A549 (cell line): ENCODE results near the gene CC2D2A. TPM values are rescaled to one million over a fixed set of nuclear protein-coding genes. Genes with fewer than 3 reads are reported as not detected.

Experiments used
- ATAC-seq, 2 experiments: fragments of 200-7000 bp in 1 of 2; fragments of >200 bp in 1 of 2; cut with Nextera tagmentation in 1 of 2; cut with Tn5 transposase in 1 of 2; 3 replicates each; pipeline versions ENCODE4 v1.8.0 to v1.9.1; 2018 to 2020; ENCODE audit warnings: mild to moderate bottlenecking in 1 of 2, moderate library complexity in 1 of 2
- CTCF ChIA-PET: fragments of 300-600 bp; sonication (Branson Sonifier 250); formaldehyde crosslinking; extraction: SDS; loops from one replicate; lab custom pipeline; 2021; ENCODE audit warnings: antibody characterized with exemption, inconsistent platforms; lab: Yijun Ruan, JAX
- POLR2A ChIA-PET: fragments of 350-600 bp; formaldehyde crosslinking; extraction: SDS; loops from one replicate; lab custom pipeline; 2021; ENCODE audit warnings: antibody characterized with exemption, inconsistent platforms; lab: Yijun Ruan, JAX
- DNase-seq, 2 experiments: peaks; one replicate each; pipeline versions ENCODE4 v3.0.0 to v3.0.0-alpha.2; 2011 to 2016; ENCODE audit warnings: low read depth in 1 of 2, low spot score in 1 of 2
- FAIRE-seq: peaks from 2 replicates; lab custom pipeline; 2011; peaks lifted over from hg19 to GRCh38; lab: Jason Lieb, UNC
- H3K27ac ChIP-seq, 2 experiments: fragments of >200 bp; sonication (Bioruptor Twin); formaldehyde crosslinking; 3 replicates each; pipeline ENCODE4 v1.5.1; 2016 to 2017
- H3K4me1 ChIP-seq: fragments of >200 bp; sonication (Bioruptor Twin); formaldehyde crosslinking; 3 replicates; pipeline ENCODE4 v1.6.1; 2016
- H3K4me2 ChIP-seq: fragments of >200 bp; sonication (Bioruptor Twin); formaldehyde crosslinking; 3 replicates; pipeline ENCODE4 v1.6.1; 2016
- H3K4me3 ChIP-seq: fragments of >200 bp; sonication (Bioruptor Twin); formaldehyde crosslinking; 3 replicates; pipeline ENCODE4 v1.5.1; 2016
- H3K9me3 ChIP-seq: fragments of >200 bp; sonication (Bioruptor Twin); formaldehyde crosslinking; 3 replicates; pipeline ENCODE4 v1.6.1; 2016
- BCL3 ChIP-seq: fragments of >200 bp; sonication (Bioruptor Twin); formaldehyde crosslinking; IDR thresholded peaks from 3 replicates; pipeline ENCODE4 v1.6.1; 2016
- BHLHE40 ChIP-seq: IDR thresholded peaks from 2 replicates; pipeline ENCODE4 v1.6.1; 2012; ENCODE audit warnings: low read depth, low read length, inconsistent platforms
- CBX8 ChIP-seq: fragments of 200-600 bp; sonication (generic); IDR thresholded peaks from 2 replicates; pipeline ENCODE4 v1.6.1; 2016
- E2F6 ChIP-seq: IDR thresholded peaks from 2 replicates; pipeline ENCODE4 v1.6.1; 2012; ENCODE audit warnings: low read depth, borderline replicate concordance
- EHF ChIP-seq: fragments of 250-450 bp; sonication (Bioruptor Pico); IDR thresholded peaks from 2 replicates; pipeline ENCODE4 v1.5.0; 2020; ENCODE audit warnings: mild to moderate bottlenecking
- EP300 ChIP-seq, 2 experiments: fragments of >200 bp; sonication (Bioruptor Twin); formaldehyde crosslinking; IDR thresholded peaks; 2 replicates in 1 of 2; 3 replicates in 1 of 2; pipeline ENCODE4 v1.6.1; 2016 to 2017
- ESRRA ChIP-seq: fragments of 150-350 bp; IDR thresholded peaks from 2 replicates; pipeline ENCODE4 v1.6.1; 2014; ENCODE audit warnings: mild to moderate bottlenecking, low read length, borderline replicate concordance
- FOSB ChIP-seq: fragments of 250-450 bp; sonication (Bioruptor Pico); IDR thresholded peaks from 2 replicates; pipeline ENCODE4 v1.5.0; 2020; ENCODE audit warnings: mild to moderate bottlenecking, moderate library complexity
- FOXS1 ChIP-seq: fragments of 250-450 bp; sonication (Bioruptor Pico); IDR thresholded peaks from 2 replicates; pipeline ENCODE4 v1.5.0; 2020; ENCODE audit warnings: mild to moderate bottlenecking, moderate library complexity
- GATA3 ChIP-seq: IDR thresholded peaks from 2 replicates; pipeline ENCODE4 v1.6.1; 2012; ENCODE audit warnings: borderline replicate concordance
- HEYL ChIP-seq: fragments of 250-450 bp; sonication (Bioruptor Pico); IDR thresholded peaks from 2 replicates; pipeline ENCODE4 v1.8.0; 2021; ENCODE audit warnings: mild to moderate bottlenecking, moderate library complexity
- HMGXB4 ChIP-seq: fragments of 250-450 bp; sonication (Bioruptor Pico); IDR thresholded peaks from 2 replicates; pipeline ENCODE4 v1.5.0; 2021; ENCODE audit warnings: mild to moderate bottlenecking, moderate library complexity, borderline replicate concordance
- HOXB13 ChIP-seq: fragments of 250-450 bp; sonication (Bioruptor Pico); IDR thresholded peaks from 2 replicates; pipeline ENCODE4 v1.5.0; 2020; ENCODE audit warnings: low read depth, mild to moderate bottlenecking, moderate library complexity
- JUN ChIP-seq, 2 experiments: fragments of >200 bp; sonication (Bioruptor Twin); formaldehyde crosslinking; IDR thresholded peaks; 2 replicates in 1 of 2; 3 replicates in 1 of 2; pipeline ENCODE4 v1.6.1; 2016 to 2017
- KDM5A ChIP-seq: fragments of 200-600 bp; sonication (generic); IDR thresholded peaks from 2 replicates; pipeline ENCODE4 v1.6.1; 2016; ENCODE audit warnings: antibody characterized with exemption, mild to moderate bottlenecking
- MAFK ChIP-seq: fragments of 450-650 bp; IDR thresholded peaks from 2 replicates; pipeline ENCODE4 v1.6.1; 2014; ENCODE audit not compliant: partially characterized antibody
- MYC ChIP-seq: IDR thresholded peaks from 2 replicates; pipeline ENCODE4 v1.6.1; 2012; ENCODE audit warnings: mild to moderate bottlenecking, inconsistent platforms, low read length, improper control_type of control experiment, borderline replicate concordance
- NPAS2 ChIP-seq: fragments of 250-450 bp; sonication (Bioruptor Pico); IDR thresholded peaks from 2 replicates; pipeline ENCODE4 v1.8.0; 2022; ENCODE audit warnings: mild to moderate bottlenecking, moderate library complexity, borderline replicate concordance
- NR3C1 ChIP-seq: fragments of >200 bp; sonication (Bioruptor Twin); formaldehyde crosslinking; IDR thresholded peaks from 3 replicates; pipeline ENCODE4 v1.6.1; 2017
- PBX3 ChIP-seq: IDR thresholded peaks from 2 replicates; pipeline ENCODE4 v1.6.1; 2012
- POLR2AphosphoS2 ChIP-seq: conservative IDR thresholded peaks from 2 replicates; pipeline ENCODE4 v1.6.1; 2012; ENCODE audit warnings: low read length, improper control_type of control experiment, inconsistent platforms
- RFX5 ChIP-seq: fragments of 450-650 bp; IDR thresholded peaks from 2 replicates; pipeline ENCODE4 v1.7.1; 2014; ENCODE audit warnings: antibody characterized with exemption, mild to moderate bottlenecking, moderate library complexity
- RNF2 ChIP-seq: fragments of 200-600 bp; sonication (generic); IDR thresholded peaks from 2 replicates; pipeline ENCODE4 v1.6.1; 2016; ENCODE audit warnings: low read depth, mild to moderate bottlenecking, antibody characterized with exemption, moderate library complexity, borderline replicate concordance
- TP53 ChIP-seq: fragments of 250-450 bp; sonication (Bioruptor Pico); IDR thresholded peaks from 2 replicates; pipeline ENCODE4 v1.5.0; 2021; ENCODE audit warnings: mild to moderate bottlenecking, moderate library complexity
- USF2 ChIP-seq: fragments of 450-650 bp; IDR thresholded peaks from 2 replicates; pipeline ENCODE4 v1.6.1; 2014; ENCODE audit warnings: antibody characterized with exemption
- ZSCAN20 ChIP-seq: fragments of 250-450 bp; sonication (Bioruptor Pico); IDR thresholded peaks from 2 replicates; pipeline ENCODE4 v1.8.0; 2022; ENCODE audit warnings: mild to moderate bottlenecking, moderate library complexity
- WGBS: methylation state at CpG from one replicate; pipeline ENCODE4 v1.1.6; 2017; ENCODE audit errors: missing lambda C conversion rate; 5-methylcytosine and 5-hydroxymethylcytosine counted together
- polyA plus RNA-seq, 4 experiments: library from polyadenylated mRNA; depleted of rRNA in 3 of 4; stranded (reverse); fragments of >200 nt; fragmentation: RNase III in 1 of 4; extraction: RNeasy Plus Mini Kit Qiagen cat#74134 plus additional on column Dnase treatment in 1 of 4; gene quantifications; 2 replicates in 3 of 4; 3 replicates in 1 of 4; pipeline ENCODE4 v1.2.3, GENCODE V29; 2011 to 2017

The CC2D2A gene
- polyA plus RNA-seq, 2 of the 4 experiments (the other 2 are of a cell fraction) = 10.7 to 18.8 TPM

GRCh38 chr4:15568821-15569220 lies 99.1 kb downstream of the CC2D2A start:
- TF ChIP-seq EHF (CRISPR knock-in tag) (no peak), PBX3 (no peak), NPAS2 (no peak), FOXS1 (no peak), ZSCAN20 (CRISPR knock-in tag) (no peak), GATA3 (no peak), JUN (IDR thresholded peaks at IDR 0.05) (no peak), FOSB (CRISPR knock-in tag) (no peak), MYC (no peak), POLR2AphosphoS2 (no peak), BCL3 (no peak), EP300 (IDR thresholded peaks at IDR 0.05) (no peak), TP53 (no peak)
- ChIA-PET CTCF (no interaction called here), POLR2A (no interaction called here)
- Histone ChIP-seq H3K4me2 (no peak overlapping the region), H3K9me3 (no peaks in the 10 kb centered on the region), H3K4me1 (no peaks in the 10 kb centered on the region), H3K4me3 (no peak overlapping the region), H3K27ac (no peak overlapping the region)
- no peak for ATAC-seq
- no peak for DNase-seq
- FAIRE-seq = no peak

- Histone ChIP-seq H3K9me3 (no peaks in the 10 kb centered on the region), H3K27ac (no peak overlapping the region), H3K4me3 (no peak overlapping the region), H3K4me1 (no peaks in the 10 kb centered on the region), H3K4me2 (no peak overlapping the region)
- ChIA-PET POLR2A (no interaction called here), CTCF (no interaction called here)
- ATAC-seq = no peak
- DNase-seq = no peak
- no peak for FAIRE-seq
- WGBS = 95% methylated on average over 5 of the region's 5 CpGs
- TF ChIP-seq HMGXB4 (no peak), BCL3 (no peak), RNF2 (no peak), RFX5 (no peak), GATA3 (no peak), NPAS2 (no peak), MAFK (no peak), BHLHE40 (no peak), JUN (IDR thresholded peaks at IDR 0.05) (no peak), USF2 (no peak), CBX8 (no peak), ESRRA (no peak), HEYL (no peak), NR3C1 (no peak), MYC (no peak), FOSB (CRISPR knock-in tag) (no peak), E2F6 (no peak), HOXB13 (CRISPR knock-in tag) (no peak), EP300 (IDR thresholded peaks at IDR 0.05) (no peak), KDM5A (no peak)
Observed at GRCh38 chr4:15569746-15570145, 100.1 kb downstream of the CC2D2A start.
